Stomach (tissue), 9 donors: ENCODE results near the gene DBNL. TPM values are rescaled to one million over a fixed set of nuclear protein-coding genes. Genes with fewer than 3 reads are reported as not detected.
A peak's percentile ranks its signal among the peaks of the same experiment; 100 is the strongest.

Experiments used
- DNase-seq, 2 donors: peaks; one replicate each; pipeline versions ENCODE4 v3.0.0 to v3.0.0-alpha.2; 2013 to 2019
- H3K27ac ChIP-seq, 5 donors: fragments of 200-600 bp in 4 of 5; sonication (generic) in 4 of 5; one replicate each; pipeline ENCODE4 v1.5.1; 2013 to 2019; ENCODE audit warnings: mild to moderate bottlenecking in 1 of 5, moderate library complexity in 1 of 5
- H3K27me3 ChIP-seq, 3 donors: fragments of 200-600 bp; sonication (generic); one replicate each; pipeline ENCODE4 v1.5.1; 2017 to 2019; ENCODE audit warnings: mixed run types in 1 of 3
- H3K36me3 ChIP-seq, 4 donors: fragments of 200-600 bp; sonication (generic); 1 replicate in 3 of 4; 2 replicates in 1 of 4; pipeline ENCODE4 v1.5.1; 2016 to 2019
- H3K4me1 ChIP-seq, 4 donors: fragments of 200-600 bp; sonication (generic); one replicate each; pipeline ENCODE4 v1.5.1; 2016 to 2019
- H3K4me3 ChIP-seq, 4 donors: fragments of 200-600 bp; sonication (generic) in 3 of 4; one replicate each; pipeline ENCODE4 v1.5.1; 2016 to 2019; ENCODE audit warnings: mild to moderate bottlenecking in 1 of 4
- H3K9me3 ChIP-seq, 4 donors: fragments of 200-600 bp; sonication (generic); one replicate each; pipeline ENCODE4 v1.5.1; 2016 to 2019
- EP300 ChIP-seq: sonication (generic); formaldehyde crosslinking; IDR thresholded peaks from one replicate; pipeline ENCODE4 v1.6.1; 2017; ENCODE audit warnings: antibody characterized with exemption
- POLR2A ChIP-seq, 4 donors: fragments of 450-650 bp; IDR thresholded peaks; one replicate each; pipeline ENCODE4 v1.6.1; 2016; ENCODE audit warnings: antibody characterized with exemption in 4 of 4, control low read depth in 2 of 4, mild to moderate bottlenecking in 1 of 4, moderate library complexity in 1 of 4
- POLR2AphosphoS5 ChIP-seq, 3 donors: sonication (generic); formaldehyde crosslinking; IDR thresholded peaks; one replicate each; pipeline ENCODE4 v1.6.1; 2016; ENCODE audit warnings: antibody characterized with exemption in 3 of 3
- WGBS, 5 donors: extraction: QIAGEN DNeasy Blood & Tissue Kit in 3 of 5; methylation state at CpG; one replicate each; pipeline versions ENCODE4 v1.1.5 to v1.1.7; 2013 to 2018; 5-methylcytosine and 5-hydroxymethylcytosine counted together
- intact Hi-C: fragments of 100-400 bp; cut with DNase I; formaldehyde crosslinking; loops from one replicate; pipeline ENCODE4 v1.15.1; 2023; ENCODE audit warnings: low total_unique reads
- polyA plus RNA-seq, 3 donors: library from polyadenylated mRNA; stranded (reverse); fragments of 200-250 nt; gene quantifications; one replicate each; pipeline ENCODE4 v1.2.3, GENCODE V29; 2013
- total RNA-seq, 5 donors: library from RNA; depleted of rRNA; stranded (reverse); fragments of >200 nt; gene quantifications; one replicate each; pipeline versions ENCODE4 v1.1.0 to v1.2.3, GENCODE V29; 2014 to 2016
- TF ChIP-seq, protein P1 (sequence below), 7 experiments: fragments of 450-650 bp in 4 of 7; fragments of 200-600 bp in 3 of 7; sonication (generic) in 3 of 7; IDR thresholded peaks; one replicate each; pipeline ENCODE4 v1.5.1; 2016 to 2019; ENCODE audit warnings: antibody characterized with exemption in 7 of 7, control low read depth in 2 of 7, mild to moderate bottlenecking in 1 of 7
- donor health status: healthy with polysubstance abuse.
- donor health status: Bipolar disorder and iron deficiency.
- donor health status: healthy.

DBNL gene
- total and polyA plus RNA-seq, 8 donors: 27.4 to 154 (median 78.0) TPM

DNA sequence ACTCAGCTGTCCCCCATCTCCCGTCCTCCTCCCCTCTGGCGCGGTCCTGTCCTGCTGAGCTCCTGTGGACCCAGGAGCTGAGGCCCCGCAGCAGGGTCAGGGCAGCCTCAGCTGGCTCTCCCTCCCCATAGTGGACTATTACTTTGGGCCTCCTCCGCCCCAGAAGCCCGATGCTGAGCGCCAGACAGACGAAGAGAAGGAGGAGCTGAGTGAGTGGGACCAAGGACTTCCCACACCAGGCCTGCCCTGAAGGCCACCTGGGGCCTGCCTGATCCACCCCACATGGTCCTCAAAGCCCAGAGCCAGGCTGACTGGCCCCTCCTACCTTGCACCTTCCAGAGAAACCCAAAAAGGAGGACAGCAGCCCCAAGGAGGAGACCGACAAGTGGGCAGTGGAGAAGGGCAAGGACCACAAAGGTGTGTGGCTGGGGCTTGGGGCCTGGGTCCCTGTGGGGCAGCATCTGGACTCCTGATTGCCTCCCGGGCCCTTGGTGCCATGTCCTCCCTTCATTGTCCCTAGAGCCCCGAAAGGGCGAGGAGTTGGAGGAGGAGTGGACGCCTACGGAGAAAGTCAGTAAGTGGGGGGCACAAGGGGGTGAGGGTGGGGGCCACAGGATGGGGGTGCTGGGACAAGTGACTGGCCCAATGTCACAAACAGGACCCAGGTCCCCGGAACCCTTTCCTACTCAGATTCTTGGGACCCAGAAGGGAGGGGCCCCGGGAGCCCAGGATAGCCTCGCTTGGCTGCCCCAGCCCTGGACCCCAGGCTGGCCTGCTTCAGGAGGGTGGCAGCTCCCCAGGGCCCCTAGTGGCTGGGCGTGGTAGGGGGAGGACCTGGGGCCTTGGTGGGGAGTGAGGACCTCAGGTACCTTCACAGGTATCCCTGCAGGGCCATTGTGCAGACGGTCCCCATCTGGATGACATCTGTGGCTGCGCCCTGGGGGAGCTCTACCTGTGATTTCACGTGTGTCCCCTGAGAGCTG lies 64.6 kb downstream of the DBNL start:
- WGBS, 5 donors: 83 to 88% (median 84%) methylated on average over 16 to 21 of the region's 21 CpGs
- no peaks in the 10 kb centered on the region for H3K9me3 ChIP-seq
- H3K4me1 ChIP-seq: peaks cover 5 to 55% (median 32%) of the 10 kb centered on the region in 4 donors
- peaks cover 0 to 74% (median 66%) of the 10 kb centered on the region in 4 donors for H3K36me3 ChIP-seq
- peaks cover 0 to 27% (median 16%) of the 10 kb centered on the region in 3 donors for H3K27me3 ChIP-seq
- H3K27ac ChIP-seq: peak overlapping the region in 3 of 5 donors; percentile 23 to 93 (median 37)
- intact Hi-C loops: no loop called here
- no peak for DNase-seq
- H3K4me3 ChIP-seq: no peak overlapping the region
- TF ChIP-seq EP300 (no peak), POLR2AphosphoS5 (IDR thresholded peaks at IDR 0.05) (no peak), POLR2A (IDR thresholded peaks at IDR 0.05) (no peak)
- TF ChIP-seq, protein P1, sequence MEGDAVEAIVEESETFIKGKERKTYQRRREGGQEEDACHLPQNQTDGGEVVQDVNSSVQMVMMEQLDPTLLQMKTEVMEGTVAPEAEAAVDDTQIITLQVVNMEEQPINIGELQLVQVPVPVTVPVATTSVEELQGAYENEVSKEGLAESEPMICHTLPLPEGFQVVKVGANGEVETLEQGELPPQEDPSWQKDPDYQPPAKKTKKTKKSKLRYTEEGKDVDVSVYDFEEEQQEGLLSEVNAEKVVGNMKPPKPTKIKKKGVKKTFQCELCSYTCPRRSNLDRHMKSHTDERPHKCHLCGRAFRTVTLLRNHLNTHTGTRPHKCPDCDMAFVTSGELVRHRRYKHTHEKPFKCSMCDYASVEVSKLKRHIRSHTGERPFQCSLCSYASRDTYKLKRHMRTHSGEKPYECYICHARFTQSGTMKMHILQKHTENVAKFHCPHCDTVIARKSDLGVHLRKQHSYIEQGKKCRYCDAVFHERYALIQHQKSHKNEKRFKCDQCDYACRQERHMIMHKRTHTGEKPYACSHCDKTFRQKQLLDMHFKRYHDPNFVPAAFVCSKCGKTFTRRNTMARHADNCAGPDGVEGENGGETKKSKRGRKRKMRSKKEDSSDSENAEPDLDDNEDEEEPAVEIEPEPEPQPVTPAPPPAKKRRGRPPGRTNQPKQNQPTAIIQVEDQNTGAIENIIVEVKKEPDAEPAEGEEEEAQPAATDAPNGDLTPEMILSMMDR (IDR thresholded peaks at IDR 0.05): no peak

DNA sequence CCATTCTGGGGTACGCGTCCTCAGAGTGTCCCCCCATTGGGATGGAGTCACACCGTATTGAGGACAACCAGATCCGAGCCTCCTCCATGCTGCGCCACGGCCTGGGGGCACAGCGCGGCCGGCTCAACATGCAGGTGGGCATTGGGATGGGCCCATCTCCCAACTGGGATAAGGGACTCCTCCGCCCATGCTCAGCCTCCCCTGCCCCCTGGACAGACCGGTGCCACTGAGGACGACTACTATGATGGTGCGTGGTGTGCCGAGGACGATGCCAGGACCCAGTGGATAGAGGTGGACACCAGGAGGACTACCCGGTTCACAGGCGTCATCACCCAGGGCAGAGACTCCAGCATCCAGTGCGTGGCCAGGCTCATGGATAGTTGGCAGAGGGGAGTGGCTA lies 65.5 kb downstream of the DBNL start:
- TF ChIP-seq POLR2A (IDR thresholded peaks at IDR 0.05) (no peak), POLR2AphosphoS5 (IDR thresholded peaks at IDR 0.05) (no peak), EP300 (no peak)
- TF ChIP-seq, protein P1 (IDR thresholded peaks at IDR 0.05): no peak
- H3K27ac ChIP-seq: peak overlapping the region in 2 of 5 donors; percentile 12 to 37
- intact Hi-C loops: no loop called here
- H3K9me3 ChIP-seq: no peaks in the 10 kb centered on the region
- DNase-seq: no peak
- H3K36me3 ChIP-seq: peaks cover 0 to 83% (median 75%) of the 10 kb centered on the region in 4 donors
- H3K27me3 ChIP-seq: peaks cover 0 to 18% (median 6%) of the 10 kb centered on the region in 3 donors
- H3K4me1 ChIP-seq: peaks cover 5 to 46% (median 25%) of the 10 kb centered on the region in 4 donors
- no peak overlapping the region for H3K4me3 ChIP-seq
- 92 to 94% (median 93%) methylated on average over 16 to 18 of the region's 18 CpGs for WGBS, 5 donors

DNA sequence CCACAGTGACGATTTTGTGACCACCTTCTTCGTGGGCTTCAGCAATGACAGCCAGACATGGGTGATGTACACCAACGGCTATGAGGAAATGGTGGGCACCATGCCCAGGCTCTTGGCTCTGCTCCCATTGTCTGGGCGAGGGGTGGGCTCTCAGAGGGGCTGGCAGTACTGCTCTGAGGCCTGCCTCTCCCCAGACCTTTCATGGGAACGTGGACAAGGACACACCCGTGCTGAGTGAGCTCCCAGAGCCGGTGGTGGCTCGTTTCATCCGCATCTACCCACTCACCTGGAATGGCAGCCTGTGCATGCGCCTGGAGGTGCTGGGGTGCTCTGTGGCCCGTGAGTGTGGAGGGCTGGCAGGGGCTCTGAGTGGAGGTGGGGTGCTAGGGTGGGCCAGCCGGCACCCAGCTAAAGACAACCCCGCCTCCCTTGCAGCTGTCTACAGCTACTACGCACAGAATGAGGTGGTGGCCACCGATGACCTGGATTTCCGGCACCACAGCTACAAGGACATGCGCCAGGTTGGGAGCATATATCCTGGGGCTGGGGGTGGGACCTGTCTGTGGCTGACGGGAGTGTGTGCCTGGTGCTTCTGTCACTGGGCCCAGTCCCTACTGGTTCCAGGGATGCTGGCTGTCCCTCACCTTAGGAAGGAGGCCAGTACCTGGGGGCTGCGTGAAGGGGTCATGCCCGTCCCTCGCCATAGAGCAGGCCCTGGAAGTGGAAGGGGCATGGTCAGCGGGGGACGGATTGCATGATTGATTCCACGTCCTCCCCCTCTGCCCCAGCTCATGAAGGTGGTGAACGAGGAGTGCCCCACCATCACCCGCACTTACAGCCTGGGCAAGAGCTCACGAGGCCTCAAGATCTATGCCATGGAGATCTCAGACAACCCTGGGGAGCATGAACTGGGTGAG lies 66.5 kb downstream of the DBNL start:
- intact Hi-C loops: no loop called here
- DNase-seq: peak in 1 of 2 donors; percentile 59
- no peaks in the 10 kb centered on the region for H3K9me3 ChIP-seq
- peaks cover under 1 to 40% (median 17%) of the 10 kb centered on the region in 4 donors for H3K4me1 ChIP-seq
- peaks cover 0 to 8% (median 0%) of the 10 kb centered on the region in 3 donors for H3K27me3 ChIP-seq
- WGBS, 5 donors: 64 to 75% (median 71%) methylated on average over 25 to 27 of the region's 27 CpGs
- H3K4me3 ChIP-seq: no peak overlapping the region
- TF ChIP-seq POLR2AphosphoS5 (IDR thresholded peaks at IDR 0.05): no peak
- TF ChIP-seq EP300: no peak
- TF ChIP-seq, protein P1 (IDR thresholded peaks at IDR 0.05): no peak
- TF ChIP-seq POLR2A (IDR thresholded peaks at IDR 0.05): no peak
- H3K27ac ChIP-seq: peak overlapping the region in 1 of 5 donors; percentile 34
- H3K36me3 ChIP-seq: peaks cover 4 to 93% (median 85%) of the 10 kb centered on the region in 4 donors

Other genes with a start within 250 kb of the DBNL start
- 100 to 1,000 TPM in 2 of 5 donors, 10 to 100 TPM in 2, not detected in 1; 17.1 to 200 (median 126) TPM for gene MRPS24, start 175.2 kb upstream of the DBNL start, total RNA-seq
- 100 to 1,000 TPM; 159 to 191 (median 167) TPM for gene MRPS24, start 175.2 kb upstream of the DBNL start, polyA plus RNA-seq
- 10 to 100 TPM; 20.1 to 47.3 (median 29.2) TPM for gene URGCP, start 138.1 kb upstream of the DBNL start, total RNA-seq
- gene URGCP, start 138.1 kb upstream of the DBNL start, polyA plus RNA-seq: 10 to 100 TPM; 10.8 to 14.9 (median 11.6) TPM
- 10 to 100 TPM in 1 of 5 donors, 1 to 10 TPM in 2, under 1 TPM in 1, not detected in 1; 0.58 to 51.8 (median 6.0) TPM for gene UBE2D4, start 118.3 kb upstream of the DBNL start, total RNA-seq
- gene UBE2D4, start 118.3 kb upstream of the DBNL start, polyA plus RNA-seq: 10 to 100 TPM; 10.9 to 12.5 (median 12.1) TPM
- gene SPDYE1, start 46.8 kb upstream of the DBNL start, total RNA-seq: not detected
- gene SPDYE1, start 46.8 kb upstream of the DBNL start, polyA plus RNA-seq: not detected
- under 1 TPM in 1 of 5 donors, not detected in 4; 0.92 TPM for gene PGAM2, start 20.9 kb downstream of the DBNL start, total RNA-seq
- gene PGAM2, start 20.9 kb downstream of the DBNL start, polyA plus RNA-seq: 1 to 10 TPM; 3.1 to 5.8 (median 4.2) TPM
- 10 to 100 TPM in 4 of 5 donors, 1 to 10 TPM in 1; 4.7 to 94.2 (median 17.8) TPM for gene POLM, start 37.8 kb downstream of the DBNL start, total RNA-seq
- 10 to 100 TPM; 10.2 to 18.6 (median 10.6) TPM for gene POLM, start 37.8 kb downstream of the DBNL start, polyA plus RNA-seq
- 100 to 1,000 TPM in 1 of 5 donors, 10 to 100 TPM in 4; 37.3 to 179 (median 58.8) TPM for gene AEBP1, start 59.6 kb downstream of the DBNL start, total RNA-seq
- 10 to 100 TPM; 14.6 to 36.7 (median 17.7) TPM for gene AEBP1, start 59.6 kb downstream of the DBNL start, polyA plus RNA-seq
- 10 to 100 TPM; 19.8 to 91.2 (median 34.3) TPM for gene POLD2, start 78.8 kb downstream of the DBNL start, total RNA-seq
- gene POLD2, start 78.8 kb downstream of the DBNL start, polyA plus RNA-seq: 10 to 100 TPM; 77.2 to 85.4 (median 79.6) TPM
- not detected for gene MYL7, start 96.6 kb downstream of the DBNL start, total RNA-seq
- gene MYL7, start 96.6 kb downstream of the DBNL start, polyA plus RNA-seq: 1 to 10 TPM in 1 of 3 donors, not detected in 2; 2.2 TPM
- under 1 TPM in 1 of 5 donors, not detected in 4; 0.55 TPM for gene GCK, start 144.7 kb downstream of the DBNL start, total RNA-seq
- gene GCK, start 144.7 kb downstream of the DBNL start, polyA plus RNA-seq: 1 to 10 TPM in 2 of 3 donors, under 1 TPM in 1; 0.80 to 1.9 (median 1.4) TPM
- gene YKT6, start 156.3 kb downstream of the DBNL start, total RNA-seq: 10 to 100 TPM; 35.7 to 86.9 (median 52.0) TPM
- gene YKT6, start 156.3 kb downstream of the DBNL start, polyA plus RNA-seq: 10 to 100 TPM; 35.3 to 58.7 (median 52.4) TPM